Endometrial microvascular endothelial cells (primary cell): ENCODE data around the gene PLA2G4D. TPM values are rescaled to one million over a fixed set of nuclear protein-coding genes. Genes with fewer than 3 reads are reported as not detected.

Source experiments
- total RNA-seq: library from RNA; depleted of rRNA; stranded (reverse); fragments of >200 nt; gene quantifications from one replicate; pipeline ENCODE4 v1.2.3, GENCODE V29; 2015; ENCODE audit errors: inconsistent ontology term

The PLA2G4D gene
- total RNA-seq, 1 donor from 2014 or later = not detected

Other genes starting within 250 kb of the PLA2G4D start
- 3.1 TPM for gene SPTBN5, start 200.5 kb downstream of the PLA2G4D start, total RNA-seq
- gene EHD4, start 122.0 kb downstream of the PLA2G4D start, total RNA-seq = 168 TPM
- gene PLA2G4E, start 73.5 kb downstream of the PLA2G4D start, total RNA-seq = not detected
- not detected for gene PLA2G4F, start 62.1 kb upstream of the PLA2G4D start, total RNA-seq
- 28.2 TPM for gene VPS39, start 113.7 kb upstream of the PLA2G4D start, total RNA-seq
- 11.1 TPM for gene GANC, start 178.6 kb upstream of the PLA2G4D start, total RNA-seq
- 35.3 TPM for gene TMEM87A, start 178.9 kb upstream of the PLA2G4D start, total RNA-seq